Measurements from ENCODE around the gene PROS1.

PROS1 gene

GRCh38 chr3:93973131-93974126 is at the start of gene PROS1:
TSS of gene PROS1 (minus strand) at chr3:93973896. CDS start at chr3:93973749, 147 bp downstream.
- in situ Hi-C loops (cut with HindIII; ENCODE audit: low sequenced_read_pairs) = no loop called here

DNA sequence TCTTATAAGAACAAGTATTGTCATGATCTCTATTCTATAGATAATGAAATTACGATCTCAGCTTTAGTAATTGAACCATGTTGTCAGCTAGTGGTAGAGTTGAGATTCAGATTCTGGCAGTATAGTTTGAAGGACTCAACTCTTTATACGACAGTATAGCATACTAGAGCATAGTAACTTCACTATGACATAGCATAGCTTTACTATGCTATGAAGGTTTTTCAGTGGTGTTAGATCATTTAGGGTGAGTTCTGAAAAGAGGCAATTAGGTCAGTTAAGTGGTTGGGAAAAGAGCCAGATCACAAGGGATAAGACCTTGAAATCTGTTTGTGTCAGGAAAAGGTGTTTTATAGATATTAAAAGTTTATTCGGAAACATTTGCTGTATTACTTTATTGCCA is 46.6 kb upstream of the PROS1 start:
- in situ Hi-C loops (cut with HindIII; ENCODE audit: low sequenced_read_pairs) = no loop called here

- in situ Hi-C loops (cut with HindIII; ENCODE audit: low sequenced_read_pairs) = no loop called here
Observed at GRCh38 chr3:94019659-94020058, 46.0 kb upstream of the PROS1 start.

DNA sequence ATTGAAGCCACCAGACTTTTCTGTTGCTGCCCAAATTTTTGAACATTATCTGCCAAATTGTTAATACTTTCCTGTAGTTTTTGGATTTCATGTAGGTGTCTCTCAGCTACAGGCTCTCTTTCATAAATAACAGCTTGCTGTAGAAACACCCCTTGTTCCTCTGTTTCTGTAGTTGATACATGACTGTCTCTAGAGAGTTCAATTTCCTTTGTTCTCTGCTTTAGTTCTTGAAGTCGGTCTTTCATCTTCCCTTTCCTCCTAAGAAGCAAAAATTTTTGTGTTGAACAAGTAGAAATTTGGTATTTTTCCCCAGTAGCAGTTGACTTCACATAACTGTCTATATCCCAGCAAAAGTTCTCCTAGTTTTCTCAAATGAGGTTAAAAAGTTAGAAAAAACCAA is 41.3 kb upstream of the PROS1 start:
- in situ Hi-C loops (cut with HindIII; ENCODE audit: low sequenced_read_pairs) = no loop called here

- in situ Hi-C loops (cut with HindIII; ENCODE audit: low sequenced_read_pairs) = no loop called here
Observed at GRCh38 chr3:94012185-94012584, 38.5 kb upstream of the PROS1 start.

- in situ Hi-C loops (cut with HindIII; ENCODE audit: low sequenced_read_pairs) = no loop called here
Observed at GRCh38 chr3:94011233-94011711, 37.6 kb upstream of the PROS1 start.

DNA sequence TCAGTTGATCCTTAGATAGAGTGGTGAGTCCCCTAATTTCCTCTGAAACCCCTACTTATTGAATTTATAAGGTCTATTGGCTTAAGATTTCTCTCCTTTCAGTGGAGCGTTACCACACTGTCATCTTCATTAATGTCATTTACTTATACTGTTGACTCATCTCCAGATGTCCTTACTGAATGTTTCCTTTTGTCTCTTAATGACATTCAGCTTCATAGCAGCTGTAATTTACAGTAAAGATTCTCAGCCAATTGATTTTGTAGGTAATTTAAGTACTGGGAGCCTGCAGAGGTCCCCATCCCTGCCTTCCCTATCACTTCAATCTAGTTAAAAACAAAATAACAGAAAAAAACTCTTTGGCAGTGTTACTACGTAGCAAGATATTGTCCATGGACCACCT is 35.9 kb upstream of the PROS1 start:
- in situ Hi-C loops (cut with HindIII; ENCODE audit: low sequenced_read_pairs) = no loop called here

DNA sequence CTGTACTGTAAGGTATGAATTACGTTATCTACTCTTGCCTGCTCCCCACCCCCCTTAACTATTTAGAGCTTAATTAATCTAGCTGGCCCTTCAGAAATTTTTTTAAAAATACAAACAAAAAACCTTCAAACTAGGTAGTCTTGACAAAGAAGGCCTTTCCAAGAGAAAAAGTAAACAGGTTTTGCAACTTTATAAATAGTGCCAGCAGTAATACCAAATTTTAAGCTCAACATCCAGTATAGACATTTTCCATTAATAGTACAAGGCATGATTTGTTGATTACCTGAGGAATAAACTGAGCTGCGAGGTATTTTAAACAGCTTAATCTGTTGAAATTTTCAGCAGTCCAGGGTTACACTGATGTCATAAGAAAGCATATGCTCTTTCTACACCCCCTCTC is 34.6 kb upstream of the PROS1 start:
- in situ Hi-C loops (cut with HindIII; ENCODE audit: low sequenced_read_pairs) = no loop called here

DNA sequence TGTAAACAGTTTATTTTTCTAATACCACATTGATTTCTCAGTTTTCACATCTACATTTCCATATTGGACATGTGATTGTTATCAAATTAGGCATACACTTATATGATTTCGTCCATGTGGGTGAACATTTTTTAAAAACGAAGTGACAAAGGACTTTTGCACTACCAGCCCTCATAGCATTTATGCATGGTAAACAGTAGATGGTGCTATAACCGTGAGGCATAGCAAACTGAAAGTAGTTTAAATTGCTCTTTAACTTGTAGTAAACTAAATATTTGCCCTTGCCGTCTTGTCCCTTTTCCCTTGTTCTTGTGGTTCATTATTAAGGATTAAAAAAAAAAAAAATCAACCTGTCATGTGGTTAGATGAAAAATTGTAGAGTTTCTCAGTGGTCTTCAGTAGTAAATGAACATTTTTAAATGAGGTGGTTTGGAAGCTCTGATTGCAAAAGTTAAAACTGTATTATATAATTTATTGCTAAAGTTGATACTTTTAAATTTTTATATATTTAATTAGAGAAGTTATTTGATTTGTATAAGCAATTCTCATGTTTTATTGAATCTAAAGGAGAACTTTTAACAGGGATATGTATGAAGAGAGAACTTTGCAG is 30.7 kb upstream of the PROS1 start:
- in situ Hi-C loops (cut with HindIII; ENCODE audit: low sequenced_read_pairs) = no loop called here

- in situ Hi-C loops (cut with HindIII; ENCODE audit: low sequenced_read_pairs) = no loop called here
Observed at GRCh38 chr3:94001827-94002495, 28.3 kb upstream of the PROS1 start.

- in situ Hi-C loops (cut with HindIII; ENCODE audit: low sequenced_read_pairs) = no loop called here
Observed at GRCh38 chr3:94001191-94001590, 27.5 kb upstream of the PROS1 start.

DNA sequence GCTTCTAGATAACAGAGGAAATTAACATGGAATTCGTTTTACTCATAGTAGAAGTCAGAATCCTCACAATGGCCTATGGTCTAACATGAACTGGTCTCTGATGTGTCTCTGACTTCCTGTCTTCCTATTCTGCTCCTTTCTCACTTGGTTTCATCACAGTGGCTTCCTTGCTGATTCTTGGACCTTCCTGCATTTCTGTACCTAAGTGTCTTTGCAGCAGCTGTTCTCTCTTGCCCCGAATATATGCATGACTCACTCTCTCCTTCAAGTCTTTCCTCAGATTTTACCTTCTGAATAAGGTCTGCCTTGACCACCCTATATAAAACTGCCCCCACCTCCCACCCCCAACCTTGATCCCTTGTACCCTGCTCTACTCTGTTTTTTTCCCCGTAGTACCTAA is 20.4 kb upstream of the PROS1 start:
- in situ Hi-C loops (cut with HindIII; ENCODE audit: low sequenced_read_pairs) = no loop called here

- in situ Hi-C loops (cut with HindIII; ENCODE audit: low sequenced_read_pairs) = no loop called here
Observed at GRCh38 chr3:93992207-93992606, 18.5 kb upstream of the PROS1 start.

- in situ Hi-C loops (cut with HindIII; ENCODE audit: low sequenced_read_pairs) = no loop called here
Observed at GRCh38 chr3:93991631-93992030, 17.9 kb upstream of the PROS1 start.

DNA sequence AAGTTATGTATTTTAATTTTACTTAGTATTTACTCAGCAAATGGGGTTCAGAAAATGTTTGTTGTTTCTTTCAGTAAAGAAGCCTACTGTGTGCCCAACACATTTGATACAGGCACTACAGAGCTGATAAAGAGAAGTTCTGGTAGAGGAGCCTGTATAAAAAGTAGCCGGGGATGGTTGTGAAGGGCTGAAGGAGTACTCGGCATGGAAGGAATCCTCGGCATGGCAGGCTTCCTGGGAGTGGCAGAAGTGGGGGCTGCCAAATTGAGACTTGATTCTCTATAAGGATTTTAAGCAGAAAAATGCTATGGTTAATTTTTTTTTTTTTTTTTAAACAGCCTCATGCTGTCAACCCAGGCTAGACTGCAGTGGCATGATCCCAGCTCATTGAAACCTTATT is 15.5 kb upstream of the PROS1 start:
- in situ Hi-C loops (cut with HindIII; ENCODE audit: low sequenced_read_pairs) = no loop called here

- in situ Hi-C loops (cut with HindIII; ENCODE audit: low sequenced_read_pairs) = no loop called here
Observed at GRCh38 chr3:93988764-93989163, 15.1 kb upstream of the PROS1 start.

- in situ Hi-C loops (cut with HindIII; ENCODE audit: low sequenced_read_pairs) = no loop called here
Observed at GRCh38 chr3:93988283-93988682, 14.6 kb upstream of the PROS1 start.

DNA sequence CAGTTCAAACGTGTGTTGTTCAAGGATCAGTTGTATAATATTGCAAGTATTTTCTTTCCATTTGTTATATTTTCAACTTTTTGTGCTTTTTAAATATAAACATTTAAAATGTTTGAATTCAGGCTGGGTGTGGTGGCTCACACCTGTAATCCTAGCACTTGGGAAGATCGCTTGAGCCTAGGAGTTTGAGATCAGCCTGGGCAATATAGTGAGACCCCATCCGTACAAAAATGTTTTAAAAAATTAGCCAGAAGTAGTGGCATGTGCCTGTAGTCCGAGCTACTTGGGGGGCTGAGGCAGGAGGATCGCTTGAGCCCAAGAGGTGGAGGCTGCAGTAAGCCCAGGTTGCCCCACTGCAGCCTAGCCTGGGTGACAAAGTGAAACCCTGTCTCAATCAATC is 10.9 kb upstream of the PROS1 start:
- in situ Hi-C loops (cut with HindIII; ENCODE audit: low sequenced_read_pairs) = no loop called here

DNA sequence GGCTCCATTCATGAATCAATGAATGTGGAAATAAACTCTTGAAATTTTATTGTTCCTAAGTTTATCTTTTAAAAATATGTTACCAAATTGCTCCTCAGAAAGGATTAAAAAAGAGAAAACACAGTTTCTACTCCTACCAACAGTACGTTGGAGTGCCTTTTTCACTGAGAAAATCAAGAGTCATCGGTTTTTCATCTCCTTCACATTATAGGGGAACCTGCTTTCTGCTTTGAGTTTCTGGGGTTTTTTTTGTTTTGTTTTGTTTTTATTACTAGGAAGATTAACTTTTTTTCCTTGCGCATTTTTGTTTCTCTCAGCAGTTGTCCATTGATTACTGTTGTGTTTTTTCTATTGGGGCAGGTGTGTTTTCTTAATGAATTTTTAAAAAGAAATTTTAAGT is 9.7 kb upstream of the PROS1 start:
- in situ Hi-C loops (cut with HindIII; ENCODE audit: low sequenced_read_pairs) = no loop called here

- in situ Hi-C loops (cut with HindIII; ENCODE audit: low sequenced_read_pairs) = no loop called here
Observed at GRCh38 chr3:93981649-93982048, 8.0 kb upstream of the PROS1 start.

DNA sequence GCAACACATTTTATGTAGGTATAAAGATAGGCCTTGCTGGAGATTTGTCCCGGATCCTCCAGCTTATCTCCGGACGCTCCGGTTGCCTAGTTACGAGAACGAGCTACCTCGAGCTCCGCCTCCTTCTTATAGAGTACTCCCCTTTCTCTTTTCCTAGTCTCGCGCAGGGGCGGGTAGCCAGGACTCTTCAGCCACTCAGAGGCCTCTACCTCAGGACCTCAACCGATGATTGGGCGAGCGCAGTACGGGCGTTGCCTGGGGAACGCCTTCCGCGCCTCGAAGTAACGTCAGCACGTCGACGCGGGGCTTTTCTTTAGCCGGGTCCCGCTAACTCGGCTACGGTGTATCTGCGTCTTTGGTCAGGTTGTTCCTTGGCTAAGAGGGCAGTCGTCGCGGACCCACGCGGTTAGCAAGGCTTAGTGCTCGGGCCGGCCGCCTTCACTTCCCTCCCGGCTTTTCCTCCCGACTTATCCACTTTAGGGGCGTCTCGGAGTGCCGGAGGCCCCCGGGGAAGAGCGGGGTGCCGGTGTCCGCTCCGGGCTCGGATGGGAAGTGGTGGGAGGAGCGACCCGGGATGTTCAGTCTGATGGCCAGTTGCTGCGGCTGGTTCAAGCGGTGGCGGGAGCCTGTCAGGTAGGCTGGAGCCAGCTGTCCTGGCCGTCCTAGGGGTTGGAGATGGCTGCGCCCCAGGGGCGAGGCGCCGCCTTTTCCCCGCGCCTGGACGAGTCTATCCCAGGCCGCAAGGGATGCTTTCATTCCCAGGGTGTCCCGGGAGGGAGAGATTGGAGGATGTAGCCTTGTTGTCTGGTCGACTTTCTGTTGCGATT is 6.4 kb upstream of the PROS1 start, which contains the start of gene ARL13B:
Gene ARL13B, plus strand, starts transcription at position 306 of the 827 bp plus-strand sequence. Its CDS starts 269 bp downstream, at position 575.
- in situ Hi-C loops (cut with HindIII; ENCODE audit: low sequenced_read_pairs) = no loop called here

Measured in DLD1 (cell line).